Esophagus (tissue), 2 donors: Measurements from ENCODE around the gene CNGA2. TPM values are rescaled to one million over a fixed set of nuclear protein-coding genes. Genes with fewer than 3 reads are reported as not detected.

Source experiments
- H3K27ac ChIP-seq, 2 donors: one replicate each; pipeline ENCODE4 v1.5.1; 2013; ENCODE audit warnings: low read depth in 2 of 2, mild to moderate bottlenecking in 2 of 2, inconsistent platforms in 1 of 2, low read length in 1 of 2, moderate library complexity in 1 of 2
- H3K27me3 ChIP-seq, 2 donors: one replicate each; pipeline ENCODE4 v1.6.1; 2013; ENCODE audit warnings: low read length in 2 of 2, control low read depth in 1 of 2, mild to moderate bottlenecking in 1 of 2; ENCODE audit not compliant: insufficient read depth in 2 of 2, control insufficient read depth in 1 of 2
- H3K36me3 ChIP-seq, 2 donors: one replicate each; pipeline ENCODE4 v1.6.1; 2013; ENCODE audit warnings: low read length in 1 of 2; ENCODE audit not compliant: control insufficient read depth in 2 of 2, insufficient read depth in 2 of 2
- H3K4me1 ChIP-seq, 2 donors: one replicate each; pipeline ENCODE4 v1.6.1; 2013; ENCODE audit warnings: low read length in 1 of 2; ENCODE audit not compliant: control insufficient read depth in 2 of 2, insufficient read depth in 2 of 2
- H3K4me3 ChIP-seq, 2 donors: one replicate each; pipeline ENCODE4 v1.5.1; 2013; ENCODE audit warnings: low read length in 2 of 2, mild to moderate bottlenecking in 2 of 2, low read depth in 1 of 2, moderate library complexity in 1 of 2
- H3K9me3 ChIP-seq, 2 donors: one replicate each; pipeline ENCODE4 v1.6.1; 2013; ENCODE audit warnings: mild to moderate bottlenecking in 2 of 2, low read depth in 1 of 2, low read length in 1 of 2, moderate library complexity in 1 of 2; ENCODE audit not compliant: control insufficient read depth in 2 of 2, insufficient read depth in 1 of 2
- WGBS, 2 donors: extraction: QIAGEN DNeasy Blood & Tissue Kit; methylation state at CpG; one replicate each; pipeline ENCODE4 v1.1.7; 2013; 5-methylcytosine and 5-hydroxymethylcytosine counted together
- polyA plus RNA-seq, 2 donors: library from polyadenylated mRNA; stranded (reverse); fragments of 200-250 nt; gene quantifications; one replicate each; pipeline ENCODE4 v1.2.3, GENCODE V29; 2013
- donor health status: healthy with polysubstance abuse.
- donor health status: Bipolar disorder and iron deficiency.

Gene CNGA2
- polyA plus RNA-seq, 2 donors = not detected

DNA sequence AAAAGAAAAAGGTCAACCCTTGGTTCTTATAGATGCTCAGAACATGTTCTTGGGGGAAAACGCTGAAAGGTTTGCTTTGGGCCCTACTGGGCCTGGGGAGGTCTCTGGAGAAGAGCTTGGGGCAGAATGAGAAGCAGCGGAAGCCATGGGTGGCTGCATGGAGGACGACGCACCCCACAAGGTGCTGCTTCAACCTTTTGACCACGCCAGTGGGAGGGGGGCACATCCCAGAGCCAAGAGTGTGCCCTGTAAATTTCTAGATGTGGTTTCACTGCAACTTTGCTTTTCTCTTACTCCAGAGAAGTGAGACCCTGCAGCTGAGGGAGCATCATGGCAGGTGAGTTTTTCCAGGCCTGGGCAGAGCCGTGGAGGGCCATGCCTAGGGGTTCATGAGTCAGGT is 36.1 kb upstream of the CNGA2 start:
- H3K36me3 ChIP-seq = no peaks in the 10 kb centered on the region
- no peaks in the 10 kb centered on the region for H3K4me1 ChIP-seq
- H3K9me3 ChIP-seq = no peaks in the 10 kb centered on the region
- no peak overlapping the region for H3K4me3 ChIP-seq
- 74 to 90% methylated on average over 6 of the region's 6 CpGs for WGBS, 2 donors
- H3K27me3 ChIP-seq = no peaks in the 10 kb centered on the region
- H3K27ac ChIP-seq = no peak overlapping the region

DNA sequence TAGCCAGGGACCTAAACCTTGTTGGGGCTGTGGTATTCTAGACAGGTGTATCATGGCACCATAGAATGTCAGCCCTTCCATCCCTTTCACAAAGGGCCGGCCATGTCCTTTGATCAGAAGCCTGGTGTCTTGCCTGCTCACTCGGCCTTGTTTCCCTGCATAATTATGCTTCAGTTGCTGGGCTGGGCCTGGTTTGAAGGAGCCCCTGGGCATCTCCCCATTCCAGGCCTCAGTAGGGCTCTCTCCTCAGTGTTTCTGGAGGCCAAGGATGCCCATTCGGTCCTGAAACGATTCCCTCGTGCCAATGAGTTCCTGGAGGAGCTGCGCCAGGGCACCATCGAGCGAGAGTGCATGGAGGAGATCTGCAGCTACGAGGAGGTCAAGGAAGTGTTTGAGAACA is 34.8 kb upstream of the CNGA2 start:
- no peak overlapping the region for H3K27ac ChIP-seq
- H3K27me3 ChIP-seq = no peaks in the 10 kb centered on the region
- 89 to 95% methylated on average over 9 of the region's 9 CpGs for WGBS, 2 donors
- H3K4me3 ChIP-seq = no peak overlapping the region
- H3K4me1 ChIP-seq = no peaks in the 10 kb centered on the region
- H3K9me3 ChIP-seq = no peaks in the 10 kb centered on the region
- no peaks in the 10 kb centered on the region for H3K36me3 ChIP-seq

GRCh38 chrX:151700581-151700980 is 34.0 kb upstream of the CNGA2 start:
- H3K27me3 ChIP-seq = no peaks in the 10 kb centered on the region
- no peaks in the 10 kb centered on the region for H3K4me1 ChIP-seq
- 92% methylated on average over 12 to 16 of the region's 16 CpGs for WGBS, 2 donors
- H3K4me3 ChIP-seq = no peak overlapping the region
- no peaks in the 10 kb centered on the region for H3K36me3 ChIP-seq
- H3K9me3 ChIP-seq = no peaks in the 10 kb centered on the region
- no peak overlapping the region for H3K27ac ChIP-seq

GRCh38 chrX:151701071-151701470 is 33.5 kb upstream of the CNGA2 start:
- H3K36me3 ChIP-seq = no peaks in the 10 kb centered on the region
- no peak overlapping the region for H3K27ac ChIP-seq
- no peaks in the 10 kb centered on the region for H3K27me3 ChIP-seq
- no peaks in the 10 kb centered on the region for H3K4me1 ChIP-seq
- 90 to 98% methylated on average over 4 of the region's 4 CpGs for WGBS, 2 donors
- H3K4me3 ChIP-seq = no peak overlapping the region
- H3K9me3 ChIP-seq = no peaks in the 10 kb centered on the region

GRCh38 chrX:151701531-151701930 is 33.0 kb upstream of the CNGA2 start:
- no peak overlapping the region for H3K4me3 ChIP-seq
- 87 to 92% methylated on average over 7 of the region's 7 CpGs for WGBS, 2 donors
- H3K27me3 ChIP-seq = no peaks in the 10 kb centered on the region
- H3K9me3 ChIP-seq = no peaks in the 10 kb centered on the region
- no peaks in the 10 kb centered on the region for H3K36me3 ChIP-seq
- no peak overlapping the region for H3K27ac ChIP-seq
- no peaks in the 10 kb centered on the region for H3K4me1 ChIP-seq

DNA sequence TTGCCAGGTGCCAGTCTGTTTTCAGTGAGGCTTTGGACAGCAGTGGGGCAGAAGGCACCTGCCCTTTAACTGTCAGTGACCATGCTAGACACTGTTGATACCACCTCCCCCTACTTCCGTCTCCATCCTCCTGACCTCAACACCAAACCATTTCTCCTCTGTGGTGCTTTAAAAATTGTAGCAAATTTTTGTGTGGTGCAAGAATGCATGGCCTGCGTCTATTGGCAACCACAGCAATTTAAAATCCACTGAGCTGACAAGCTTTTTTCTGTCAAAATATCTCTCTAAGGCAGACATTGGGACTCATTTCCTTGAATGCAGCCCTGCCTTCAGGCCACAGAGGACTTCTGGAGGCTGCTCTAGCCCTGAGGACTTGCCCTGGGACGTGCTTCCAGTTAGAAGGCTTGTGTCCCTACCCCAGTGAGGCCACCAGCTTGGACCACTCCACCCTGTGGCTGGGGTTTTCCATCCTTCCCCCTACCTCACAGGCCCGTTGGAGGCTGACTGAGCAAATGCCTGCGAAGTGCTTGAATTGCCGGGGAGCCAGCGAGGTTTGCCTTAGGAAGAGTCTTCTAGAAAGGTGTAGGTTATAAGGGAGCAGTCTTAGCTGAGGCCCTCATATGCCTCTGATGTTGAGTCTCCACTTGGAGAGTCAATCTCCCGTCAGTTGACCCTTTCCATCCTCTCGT is 32.4 kb upstream of the CNGA2 start:
- Histone ChIP-seq H3K4me1 (no peaks in the 10 kb centered on the region), H3K27me3 (no peaks in the 10 kb centered on the region), H3K27ac (no peak overlapping the region), H3K4me3 (no peak overlapping the region), H3K36me3 (no peaks in the 10 kb centered on the region), H3K9me3 (no peaks in the 10 kb centered on the region)
- 75 to 91% methylated on average over 9 of the region's 9 CpGs for WGBS, 2 donors

DNA sequence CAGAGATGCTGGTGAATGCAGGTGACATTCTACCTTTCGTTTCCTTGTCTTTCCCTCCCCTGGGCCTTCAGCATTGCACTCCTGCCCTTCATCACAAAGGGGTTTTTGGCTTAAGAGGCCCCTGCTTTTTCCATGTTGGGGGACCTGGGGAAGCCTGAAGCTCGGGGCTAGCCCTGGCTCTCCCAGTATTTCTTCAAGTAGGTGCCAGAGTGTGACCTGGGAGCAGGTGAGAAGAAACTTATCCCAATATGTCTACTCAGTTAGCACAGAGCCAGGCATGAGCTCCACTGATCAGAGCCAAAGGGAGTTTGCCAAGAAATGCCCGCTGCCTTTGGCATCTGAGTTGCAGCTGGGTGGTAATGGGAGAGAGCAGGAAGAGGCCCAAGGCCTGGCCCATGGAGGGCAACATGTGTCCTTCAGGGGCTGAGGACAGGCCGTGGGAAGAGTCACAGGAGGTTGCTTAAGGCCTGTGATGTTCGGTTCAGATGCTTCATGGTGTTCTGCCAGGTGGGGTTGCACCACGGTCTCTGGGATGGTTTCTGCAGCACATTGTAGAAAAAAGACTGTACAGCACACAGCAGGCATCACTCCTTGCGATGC is 31.7 kb upstream of the CNGA2 start:
- no peaks in the 10 kb centered on the region for H3K9me3 ChIP-seq
- H3K27ac ChIP-seq = no peak overlapping the region
- 54 to 72% methylated on average over 7 of the region's 7 CpGs for WGBS, 2 donors

GRCh38 chrX:151703487-151703886 is 31.1 kb upstream of the CNGA2 start:
- 21 to 38% methylated on average over 7 of the region's 7 CpGs for WGBS, 2 donors
- Histone ChIP-seq H3K4me3 (no peak overlapping the region), H3K9me3 (no peaks in the 10 kb centered on the region), H3K36me3 (no peaks in the 10 kb centered on the region), H3K4me1 (no peaks in the 10 kb centered on the region), H3K27ac (no peak overlapping the region), H3K27me3 (no peaks in the 10 kb centered on the region)

More for the DNA sequence above, 31.7 kb upstream of the CNGA2 start:
- H3K27me3 ChIP-seq = no peaks in the 10 kb centered on the region
- no peaks in the 10 kb centered on the region for H3K4me1 ChIP-seq
- no peaks in the 10 kb centered on the region for H3K36me3 ChIP-seq
- H3K4me3 ChIP-seq = no peak overlapping the region

DNA sequence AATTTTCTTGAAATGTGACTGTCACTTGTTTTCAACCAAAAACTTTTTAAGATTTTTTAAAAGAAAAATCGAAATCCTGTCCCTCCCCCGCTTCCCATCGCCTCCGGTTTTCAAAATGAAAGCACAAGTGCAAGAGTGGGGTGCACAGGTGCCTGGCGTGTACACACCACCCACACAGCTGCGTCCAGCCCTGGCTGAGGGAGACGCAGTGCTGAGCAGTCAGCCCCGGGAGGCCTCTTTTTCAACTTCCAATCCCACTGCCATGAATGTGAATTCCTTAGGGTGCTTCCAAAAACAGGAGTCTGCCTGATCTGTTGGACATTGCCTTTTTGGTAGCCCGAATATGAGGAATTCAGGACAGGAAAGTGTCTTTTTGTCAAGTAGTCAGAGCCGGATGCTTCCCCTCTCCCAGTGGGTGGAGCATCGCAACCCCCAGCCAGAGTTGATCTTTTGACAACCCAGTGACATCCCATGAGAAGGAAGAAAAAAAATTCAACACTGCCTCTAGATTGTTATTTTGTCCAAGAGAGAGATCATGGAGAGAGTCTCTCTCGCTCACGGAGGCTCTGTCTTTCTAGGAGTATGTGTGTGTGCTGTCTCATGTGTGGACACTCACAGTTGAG is 30.4 kb upstream of the CNGA2 start:
- no peak overlapping the region for H3K4me3 ChIP-seq
- WGBS, 2 donors = 37 to 60% methylated on average over 13 of the region's 13 CpGs
- no peaks in the 10 kb centered on the region for H3K9me3 ChIP-seq
- no peaks in the 10 kb centered on the region for H3K27me3 ChIP-seq
- H3K36me3 ChIP-seq = no peaks in the 10 kb centered on the region
- no peaks in the 10 kb centered on the region for H3K4me1 ChIP-seq
- H3K27ac ChIP-seq = no peak overlapping the region

GRCh38 chrX:151708821-151709220 is 25.7 kb upstream of the CNGA2 start:
- no peaks in the 10 kb centered on the region for H3K4me1 ChIP-seq
- 72 to 84% methylated on average over 7 of the region's 7 CpGs for WGBS, 2 donors
- no peak overlapping the region for H3K4me3 ChIP-seq
- H3K27ac ChIP-seq = no peak overlapping the region
- H3K36me3 ChIP-seq = no peaks in the 10 kb centered on the region
- no peaks in the 10 kb centered on the region for H3K9me3 ChIP-seq
- H3K27me3 ChIP-seq = peaks cover 0 to 4% of the 10 kb centered on the region in 2 donors
